Measurements from ENCODE around the gene MLANA.

Gene MLANA

DNA sequence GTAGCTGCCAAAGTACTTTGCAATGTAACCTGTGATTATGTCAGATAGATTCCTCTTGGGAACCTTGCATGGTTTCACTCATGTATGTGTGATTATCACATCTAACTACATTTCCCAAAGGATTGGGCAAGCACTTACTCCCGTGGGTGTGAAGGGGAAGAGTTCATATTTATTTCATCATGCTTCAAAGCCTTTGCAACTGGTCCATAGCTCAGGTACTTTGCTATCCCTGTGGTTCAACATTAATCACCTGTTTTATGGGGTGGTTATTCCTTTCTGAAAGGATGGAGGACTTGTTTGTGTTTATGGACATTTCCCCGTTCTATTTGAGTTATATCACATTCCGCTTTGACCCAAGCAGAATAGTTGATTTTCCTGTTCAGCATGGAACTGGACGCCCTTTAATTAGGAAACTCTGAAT, 44.2 kb upstream of the MLANA start:
- no peak overlapping the region for H3K27ac ChIP-seq
- no peak for TF ChIP-seq ZFX (IDR thresholded peaks at IDR 0.05; ENCODE audit: borderline replicate concordance)
- TF ChIP-seq, protein P1, sequence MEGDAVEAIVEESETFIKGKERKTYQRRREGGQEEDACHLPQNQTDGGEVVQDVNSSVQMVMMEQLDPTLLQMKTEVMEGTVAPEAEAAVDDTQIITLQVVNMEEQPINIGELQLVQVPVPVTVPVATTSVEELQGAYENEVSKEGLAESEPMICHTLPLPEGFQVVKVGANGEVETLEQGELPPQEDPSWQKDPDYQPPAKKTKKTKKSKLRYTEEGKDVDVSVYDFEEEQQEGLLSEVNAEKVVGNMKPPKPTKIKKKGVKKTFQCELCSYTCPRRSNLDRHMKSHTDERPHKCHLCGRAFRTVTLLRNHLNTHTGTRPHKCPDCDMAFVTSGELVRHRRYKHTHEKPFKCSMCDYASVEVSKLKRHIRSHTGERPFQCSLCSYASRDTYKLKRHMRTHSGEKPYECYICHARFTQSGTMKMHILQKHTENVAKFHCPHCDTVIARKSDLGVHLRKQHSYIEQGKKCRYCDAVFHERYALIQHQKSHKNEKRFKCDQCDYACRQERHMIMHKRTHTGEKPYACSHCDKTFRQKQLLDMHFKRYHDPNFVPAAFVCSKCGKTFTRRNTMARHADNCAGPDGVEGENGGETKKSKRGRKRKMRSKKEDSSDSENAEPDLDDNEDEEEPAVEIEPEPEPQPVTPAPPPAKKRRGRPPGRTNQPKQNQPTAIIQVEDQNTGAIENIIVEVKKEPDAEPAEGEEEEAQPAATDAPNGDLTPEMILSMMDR (IDR thresholded peaks at IDR 0.05), result no peak

DNA sequence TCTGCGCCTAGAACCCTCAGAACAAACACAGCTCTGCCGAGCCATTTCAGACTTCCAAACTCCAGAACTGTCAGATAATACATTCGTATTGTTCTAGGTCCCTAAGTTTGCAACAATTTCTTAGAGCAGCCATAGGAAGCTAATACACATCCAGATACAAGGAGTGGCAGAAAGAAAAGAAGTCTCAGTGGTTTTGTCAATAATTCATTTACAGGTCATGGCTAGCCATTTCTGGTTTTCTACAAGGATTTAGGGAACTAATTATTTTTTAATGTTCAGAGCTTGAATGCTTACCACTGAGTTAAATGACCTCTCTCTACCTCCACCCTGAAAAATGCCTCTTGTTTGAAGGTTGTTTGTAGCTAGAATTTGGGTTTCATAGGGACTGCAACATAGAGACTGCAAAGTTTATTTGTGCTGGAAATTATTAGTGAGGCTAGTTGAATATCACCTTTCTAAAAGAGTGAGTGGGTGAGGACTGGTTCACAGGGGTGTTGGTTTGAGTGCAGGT, 42.3 kb upstream of the MLANA start:
- no peak overlapping the region for H3K27ac ChIP-seq
- no peak for TF ChIP-seq ZFX (IDR thresholded peaks at IDR 0.05; ENCODE audit: borderline replicate concordance)
- TF ChIP-seq, protein P1 (IDR thresholded peaks at IDR 0.05), result no peak

DNA sequence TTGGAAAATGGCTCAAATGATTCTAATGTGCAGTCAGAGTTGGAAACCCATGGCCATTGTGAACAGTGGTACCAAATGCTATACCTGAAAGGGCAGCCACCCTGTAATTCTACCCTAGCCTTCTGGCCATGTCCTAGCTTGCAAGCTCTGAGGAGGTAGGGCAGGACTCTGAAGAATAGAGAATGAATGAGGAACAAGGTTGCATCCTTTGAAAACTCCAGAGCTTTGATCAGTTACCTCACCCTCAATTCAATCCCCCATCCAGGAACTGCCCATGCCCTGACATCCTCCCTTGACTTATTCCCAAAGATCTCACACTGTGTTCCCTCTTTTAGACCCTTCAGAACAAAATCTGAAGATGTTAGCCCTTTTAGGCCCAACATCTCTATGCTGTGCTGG, 40.0 kb upstream of the MLANA start:
- no peak overlapping the region for H3K27ac ChIP-seq
- TF ChIP-seq, protein P1 (IDR thresholded peaks at IDR 0.05), result no peak
- TF ChIP-seq ZFX (IDR thresholded peaks at IDR 0.05; ENCODE audit: borderline replicate concordance), result no peak

DNA sequence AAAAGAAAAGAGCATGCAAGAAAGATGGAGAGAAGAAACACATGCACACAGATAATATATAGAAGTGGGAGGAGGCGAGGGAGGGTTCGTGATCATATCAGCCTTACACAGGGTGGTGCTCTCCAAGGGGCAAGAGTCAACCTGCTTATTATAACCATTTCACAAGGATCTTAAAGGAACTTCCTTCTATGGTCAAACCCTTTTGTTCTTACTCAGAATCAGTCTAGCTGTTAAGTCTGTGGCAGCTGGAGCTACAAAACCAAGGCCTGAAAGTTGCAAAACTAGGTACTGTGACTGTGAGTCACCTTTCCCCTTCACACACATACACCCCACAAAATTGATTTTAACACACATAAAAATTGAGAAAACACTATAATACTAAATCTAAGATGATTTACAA, 39.2 kb upstream of the MLANA start:
- TF ChIP-seq, protein P1 (IDR thresholded peaks at IDR 0.05), result no peak
- TF ChIP-seq ZFX (IDR thresholded peaks at IDR 0.05; ENCODE audit: borderline replicate concordance), result no peak
- H3K27ac ChIP-seq, result no peak overlapping the region

DNA sequence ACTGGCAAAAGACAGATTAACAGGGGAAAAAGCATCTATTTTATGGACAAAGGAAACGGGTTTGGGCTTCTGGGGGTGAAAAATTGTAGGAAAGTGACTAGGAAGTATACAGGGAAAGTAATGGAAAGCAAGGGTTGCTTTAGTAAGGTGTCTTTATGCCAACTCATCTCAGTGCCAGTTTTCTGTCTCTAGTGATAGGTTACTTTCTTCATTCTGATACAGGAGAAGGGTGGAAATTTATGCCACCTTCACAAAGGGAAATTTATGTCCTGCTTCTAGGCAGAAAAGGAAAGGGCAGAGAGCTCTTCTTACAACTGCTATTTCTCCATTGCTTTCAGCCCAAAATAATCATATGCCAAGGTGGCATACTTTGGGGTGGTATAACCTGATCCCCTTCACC, 37.7 kb upstream of the MLANA start:
- H3K27ac ChIP-seq, result no peak overlapping the region
- no peak for TF ChIP-seq ZFX (IDR thresholded peaks at IDR 0.05; ENCODE audit: borderline replicate concordance)
- TF ChIP-seq, protein P1 (IDR thresholded peaks at IDR 0.05), result no peak

DNA sequence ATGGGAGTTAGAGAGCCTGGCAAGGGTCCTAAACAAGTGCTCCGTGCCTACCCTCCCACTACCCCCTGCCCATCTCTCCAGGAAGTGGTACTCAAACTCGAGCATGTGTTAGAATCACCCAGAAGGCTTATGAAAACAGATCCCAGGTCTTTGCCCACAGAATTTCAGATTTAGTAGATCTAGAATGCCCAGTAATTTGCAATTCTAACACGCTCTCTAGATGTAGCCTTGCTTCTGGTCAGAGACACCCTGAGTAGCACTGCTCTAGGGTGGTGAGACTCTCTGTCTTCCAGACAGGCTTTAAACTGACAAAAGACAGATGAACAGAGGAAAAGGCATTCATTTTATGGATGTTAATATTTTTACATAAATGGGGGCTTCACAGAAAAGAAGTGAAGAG, 37.1 kb upstream of the MLANA start:
- TF ChIP-seq, protein P1 (IDR thresholded peaks at IDR 0.05), result no peak
- TF ChIP-seq ZFX (IDR thresholded peaks at IDR 0.05; ENCODE audit: borderline replicate concordance), result no peak
- H3K27ac ChIP-seq, result no peak overlapping the region

DNA sequence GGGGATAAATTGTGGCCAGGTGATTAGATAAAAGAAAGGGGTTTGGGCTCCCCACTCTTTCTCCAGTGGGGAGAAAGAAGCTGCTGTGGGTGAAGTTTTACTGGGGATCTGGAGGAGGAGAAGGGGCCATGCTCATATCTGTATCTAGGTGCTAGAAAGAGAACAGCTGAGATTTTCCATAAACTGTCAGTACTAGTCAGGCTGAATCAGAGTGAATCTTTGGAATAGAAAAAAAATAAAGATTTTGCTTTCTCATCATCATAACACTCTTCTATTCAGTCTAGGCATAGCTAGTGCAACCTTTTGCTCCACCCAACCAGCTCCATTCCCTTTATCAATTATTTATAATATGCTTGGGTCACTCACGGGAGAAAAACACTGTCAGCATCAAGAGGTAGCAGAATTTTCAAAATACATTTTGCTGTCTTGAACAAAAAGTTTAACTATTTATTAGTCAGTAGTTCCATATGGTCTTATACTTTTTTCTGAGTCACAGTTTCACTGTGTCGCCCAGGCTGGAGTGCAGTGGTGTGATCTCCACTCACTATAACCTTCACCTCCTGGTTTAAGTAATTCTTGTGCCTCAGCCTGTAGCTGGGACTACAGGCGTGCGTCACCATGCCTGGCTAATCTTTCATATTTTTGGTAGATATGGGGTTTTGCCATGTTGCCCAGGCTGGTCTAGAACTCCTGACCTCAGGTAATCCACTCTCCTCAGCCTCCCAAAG, 36.5 kb upstream of the MLANA start:
- H3K27ac ChIP-seq, result no peak overlapping the region
- no peak for TF ChIP-seq ZFX (IDR thresholded peaks at IDR 0.05; ENCODE audit: borderline replicate concordance)
- TF ChIP-seq, protein P1 (IDR thresholded peaks at IDR 0.05), result no peak
